SU-DHL-6 (cell line): Measurements from ENCODE around the gene EBP.
A peak's percentile ranks its signal among the peaks of the same experiment; 100 is the strongest.

ENCODE experiments used
- H2AFZ ChIP-seq: fragments of 200-600 bp; sonication (generic); 2 replicates; pipeline ENCODE4 v1.6.1; 2014; ENCODE audit warnings: low read depth, mild to moderate bottlenecking, moderate library complexity, mixed read lengths, antibody characterized with exemption, low read length; ENCODE audit not compliant: severe bottlenecking
- H3F3A ChIP-seq: fragments of 200-600 bp; shearing (Covaris generic); 2 replicates; pipeline ENCODE4 v1.6.0; 2016; ENCODE audit warnings: antibody characterized with exemption, mild to moderate bottlenecking; ENCODE audit not compliant: insufficient read depth
- H3K27ac ChIP-seq: fragments of 200-600 bp; sonication (generic); 2 replicates; pipeline ENCODE4 v1.5.1; 2016; ENCODE audit warnings: low read depth, mild to moderate bottlenecking, low read length, moderate library complexity, mixed read lengths
- H3K27me3 ChIP-seq: fragments of 200-600 bp; sonication (generic), shearing (Covaris generic); 2 replicates; pipeline ENCODE4 v1.6.0; 2014; ENCODE audit warnings: mild to moderate bottlenecking, low read length
- H3K36me3 ChIP-seq: fragments of 200-600 bp; sonication (generic); 2 replicates; pipeline ENCODE4 v1.6.1; 2014; ENCODE audit warnings: mild to moderate bottlenecking, low read length, mixed read lengths
- H3K4me2 ChIP-seq: fragments of 300-600, 200-600 bp; shearing (Covaris generic), sonication (generic); 2 replicates; pipeline ENCODE4 v1.6.0; 2014; ENCODE audit warnings: low read length, low read depth, mild to moderate bottlenecking; ENCODE audit not compliant: poor library complexity, severe bottlenecking
- H3K4me3 ChIP-seq: fragments of 200-600 bp; sonication (generic); 2 replicates; pipeline ENCODE4 v1.5.1; 2014; ENCODE audit warnings: antibody characterized with exemption, low read length, mild to moderate bottlenecking, mixed read lengths; ENCODE audit not compliant: insufficient read depth, poor library complexity, severe bottlenecking
- H3K79me2 ChIP-seq: fragments of 200-600 bp; sonication (generic); 2 replicates; pipeline ENCODE4 v1.6.1; 2014; ENCODE audit warnings: mild to moderate bottlenecking, low read length, moderate library complexity; ENCODE audit not compliant: insufficient read depth
- H3K9ac ChIP-seq: fragments of 200-600 bp; sonication (generic); 2 replicates; pipeline ENCODE4 v1.7.0; 2014; ENCODE audit warnings: mild to moderate bottlenecking, low read length
- H3K9me2 ChIP-seq: fragments of 200-600 bp; sonication (generic); replicated peaks from 2 replicates; pipeline ENCODE4 v1.6.1; 2014; ENCODE audit warnings: low read length; ENCODE audit not compliant: insufficient read depth
- H3K9me3 ChIP-seq: fragments of 200-600 bp; sonication (generic); 2 replicates; pipeline ENCODE4 v1.6.1; 2014; ENCODE audit warnings: low read length, mixed read lengths; ENCODE audit not compliant: insufficient read depth
- H4K20me1 ChIP-seq: fragments of 200-600 bp; sonication (generic); 2 replicates; pipeline ENCODE4 v1.6.1; 2014; ENCODE audit warnings: low read depth, mild to moderate bottlenecking, antibody characterized with exemption, low read length, moderate library complexity, mixed read lengths
- EZH2phosphoT487 ChIP-seq: fragments of 200-600 bp; sonication (generic), shearing (Covaris generic); conservative IDR thresholded peaks from 2 replicates; pipeline ENCODE4 v1.6.1; 2018; ENCODE audit warnings: mild to moderate bottlenecking, antibody characterized with exemption, low read length, moderate library complexity, mixed read lengths
- TF ChIP-seq, protein P1 (sequence below): fragments of 200-600 bp; sonication (generic); IDR thresholded peaks from one replicate; pipeline ENCODE4 v1.5.1; 2017; ENCODE audit warnings: antibody characterized with exemption, mild to moderate bottlenecking, low read length, moderate library complexity; ENCODE audit not compliant: insufficient read depth, poor library complexity, severe bottlenecking

The EBP gene

DNA sequence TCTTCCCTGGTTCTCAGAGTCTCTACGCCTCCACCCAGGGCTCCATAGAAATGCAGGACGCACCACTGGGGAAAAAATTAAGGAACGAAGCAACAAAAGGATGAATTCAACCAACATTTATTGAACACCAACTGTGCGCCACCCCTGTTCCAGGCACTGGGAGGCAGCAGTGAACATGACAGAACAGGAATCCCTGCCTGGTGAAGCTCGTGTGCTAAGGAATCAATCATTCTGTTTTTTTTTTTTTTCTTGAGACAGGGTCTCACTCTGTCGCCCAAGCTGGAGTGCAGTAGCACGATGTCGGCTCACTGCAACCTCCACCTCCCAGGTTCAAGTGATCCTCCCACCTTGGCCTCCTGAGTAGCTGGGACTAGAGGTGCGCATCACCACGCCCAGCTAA lies 47.5 kb upstream of the EBP start:
- Histone ChIP-seq H3F3A (no peaks in the 10 kb centered on the region), H3K79me2 (peaks cover 33% of the 10 kb centered on the region), H3K27ac (no peak overlapping the region), H2AFZ (no peak overlapping the region), H3K9me3 (no peaks in the 10 kb centered on the region), H3K4me3 (no peak overlapping the region), H3K27me3 (no peaks in the 10 kb centered on the region), H4K20me1 (no peaks in the 10 kb centered on the region), H3K36me3 (no peaks in the 10 kb centered on the region), H3K4me2 (no peak overlapping the region), H3K9ac (no peak overlapping the region), H3K9me2 (no peaks in the 10 kb centered on the region)
- TF ChIP-seq, protein P1, sequence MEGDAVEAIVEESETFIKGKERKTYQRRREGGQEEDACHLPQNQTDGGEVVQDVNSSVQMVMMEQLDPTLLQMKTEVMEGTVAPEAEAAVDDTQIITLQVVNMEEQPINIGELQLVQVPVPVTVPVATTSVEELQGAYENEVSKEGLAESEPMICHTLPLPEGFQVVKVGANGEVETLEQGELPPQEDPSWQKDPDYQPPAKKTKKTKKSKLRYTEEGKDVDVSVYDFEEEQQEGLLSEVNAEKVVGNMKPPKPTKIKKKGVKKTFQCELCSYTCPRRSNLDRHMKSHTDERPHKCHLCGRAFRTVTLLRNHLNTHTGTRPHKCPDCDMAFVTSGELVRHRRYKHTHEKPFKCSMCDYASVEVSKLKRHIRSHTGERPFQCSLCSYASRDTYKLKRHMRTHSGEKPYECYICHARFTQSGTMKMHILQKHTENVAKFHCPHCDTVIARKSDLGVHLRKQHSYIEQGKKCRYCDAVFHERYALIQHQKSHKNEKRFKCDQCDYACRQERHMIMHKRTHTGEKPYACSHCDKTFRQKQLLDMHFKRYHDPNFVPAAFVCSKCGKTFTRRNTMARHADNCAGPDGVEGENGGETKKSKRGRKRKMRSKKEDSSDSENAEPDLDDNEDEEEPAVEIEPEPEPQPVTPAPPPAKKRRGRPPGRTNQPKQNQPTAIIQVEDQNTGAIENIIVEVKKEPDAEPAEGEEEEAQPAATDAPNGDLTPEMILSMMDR: no peak
- TF ChIP-seq EZH2phosphoT487: no peak

DNA sequence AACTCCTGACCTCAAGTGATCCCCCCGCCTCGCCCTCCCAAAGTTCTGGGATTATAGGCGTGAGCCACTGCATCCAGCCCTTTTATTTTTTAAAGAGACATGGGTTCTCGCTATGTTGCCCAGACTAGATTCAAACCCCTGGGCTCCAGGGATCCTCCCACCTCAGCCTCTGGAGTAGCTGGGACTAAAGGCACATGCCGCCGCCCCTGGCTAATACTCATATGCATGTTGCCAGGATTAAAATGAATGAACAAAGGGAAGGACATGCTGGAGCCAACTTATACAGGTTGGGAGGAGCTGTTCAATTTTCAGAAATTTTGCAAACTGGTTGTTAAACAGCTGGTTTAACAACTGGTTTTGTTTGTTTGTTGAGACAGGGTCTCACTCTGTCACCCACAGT lies 47.0 kb upstream of the EBP start:
- Histone ChIP-seq H3K4me3 (no peak overlapping the region), H3F3A (no peaks in the 10 kb centered on the region), H3K79me2 (peaks cover 30% of the 10 kb centered on the region), H3K9me3 (no peaks in the 10 kb centered on the region), H3K4me2 (peak overlapping the region; percentile 90), H3K27ac (no peak overlapping the region), H3K36me3 (no peaks in the 10 kb centered on the region), H4K20me1 (no peaks in the 10 kb centered on the region), H3K27me3 (no peaks in the 10 kb centered on the region), H2AFZ (no peak overlapping the region), H3K9me2 (no peaks in the 10 kb centered on the region), H3K9ac (peak overlapping the region; percentile 93)
- TF ChIP-seq EZH2phosphoT487: no peak
- TF ChIP-seq, protein P1: no peak

DNA sequence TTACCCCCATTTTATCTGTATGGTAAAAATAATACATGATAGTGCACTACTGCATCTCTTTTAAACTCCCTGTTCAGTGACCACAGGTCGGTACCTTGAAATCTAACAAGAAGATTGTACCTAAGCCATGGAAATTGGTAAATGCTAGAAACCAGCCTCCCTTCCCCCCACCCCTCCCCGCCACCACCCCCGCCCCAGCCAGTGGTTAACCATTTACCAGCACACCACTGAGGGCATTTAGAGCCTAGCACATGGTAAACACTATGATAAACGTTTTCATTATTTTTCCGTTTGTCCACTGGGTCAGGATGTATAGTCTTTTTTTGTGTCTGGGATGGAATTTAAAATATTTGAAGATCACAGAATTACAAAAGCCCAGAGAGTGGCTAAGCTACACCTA lies 46.3 kb upstream of the EBP start:
- Histone ChIP-seq H3K27me3 (no peaks in the 10 kb centered on the region), H3K27ac (peak overlapping the region; percentile 67), H2AFZ (peak overlapping the region; percentile 88), H3K36me3 (no peaks in the 10 kb centered on the region), H3K9me2 (no peaks in the 10 kb centered on the region), H3F3A (no peaks in the 10 kb centered on the region), H3K9me3 (no peaks in the 10 kb centered on the region), H3K4me2 (peak overlapping the region; percentile 90), H3K4me3 (peak overlapping the region; percentile 91), H4K20me1 (no peaks in the 10 kb centered on the region), H3K79me2 (peaks cover 30% of the 10 kb centered on the region), H3K9ac (peak overlapping the region; percentile 93)
- TF ChIP-seq, protein P1: no peak
- no peak for TF ChIP-seq EZH2phosphoT487
